ENCODE results near the gene RIMS3.

GRCh38 chr1:40594187-40594531, 71.3 kb downstream of the RIMS3 start:
- TF ChIP-seq EZH2phosphoT487 (IDR thresholded peaks at IDR 0.05; ENCODE audit: low read depth, severe bottlenecking, unreplicated experiment) (no peak), CTCF (IDR thresholded peaks at IDR 0.05; ENCODE audit: poor library complexity) (no peak)
